ENCODE measurements around the gene SLX4IP. TPM values are rescaled to one million over a fixed set of nuclear protein-coding genes. Genes with fewer than 3 reads are reported as not detected.
"Not testable (repeated sequence)": the region's sequence is repeated elsewhere in the genome, so short reads cannot be mapped to it uniquely, and the experiment has no call there.

Gene SLX4IP
- total and polyA plus RNA-seq, 2 of the 13 experiments (the other 11 are each of a cell fraction or from before 2014, with no cell fraction given), result 3.6 to 7.3 TPM

GRCh38 chr20:10611357-10611756 is 176.3 kb downstream of the SLX4IP start (continued):
- TF ChIP-seq, protein P1, sequence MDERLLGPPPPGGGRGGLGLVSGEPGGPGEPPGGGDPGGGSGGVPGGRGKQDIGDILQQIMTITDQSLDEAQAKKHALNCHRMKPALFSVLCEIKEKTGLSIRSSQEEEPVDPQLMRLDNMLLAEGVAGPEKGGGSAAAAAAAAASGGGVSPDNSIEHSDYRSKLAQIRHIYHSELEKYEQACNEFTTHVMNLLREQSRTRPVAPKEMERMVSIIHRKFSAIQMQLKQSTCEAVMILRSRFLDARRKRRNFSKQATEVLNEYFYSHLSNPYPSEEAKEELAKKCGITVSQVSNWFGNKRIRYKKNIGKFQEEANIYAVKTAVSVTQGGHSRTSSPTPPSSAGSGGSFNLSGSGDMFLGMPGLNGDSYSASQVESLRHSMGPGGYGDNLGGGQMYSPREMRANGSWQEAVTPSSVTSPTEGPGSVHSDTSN (CRISPR knock-in tag; IDR thresholded peaks at IDR 0.05), result no peak
- TF ChIP-seq GFI1 (CRISPR knock-in tag; IDR thresholded peaks at IDR 0.05; ENCODE audit: borderline replicate concordance) (no peak), ZSCAN9 (CRISPR knock-in tag; IDR thresholded peaks at IDR 0.05; ENCODE audit: borderline replicate concordance) (no peak), ZNF598 (CRISPR knock-in tag; IDR thresholded peaks at IDR 0.05; ENCODE audit: borderline replicate concordance) (no peak), NFYC (CRISPR knock-in tag; IDR thresholded peaks at IDR 0.05) (no peak), TBL1XR1 (IDR thresholded peaks at IDR 0.05; ENCODE audit: borderline replicate concordance, low read length, partially characterized antibody) (no peak), ZEB1 (IDR thresholded peaks at IDR 0.05; ENCODE audit: insufficient replicate concordance, low read depth) (no peak), ZNF740 (CRISPR knock-in tag; IDR thresholded peaks at IDR 0.05) (no peak), MED13 (CRISPR knock-in tag; IDR thresholded peaks at IDR 0.05) (no peak), SMAD9 (CRISPR knock-in tag; IDR thresholded peaks at IDR 0.05) (no peak), GATA4 (IDR thresholded peaks at IDR 0.05; ENCODE audit: borderline replicate concordance, low read depth) (no peak), ZNF607 (CRISPR knock-in tag; IDR thresholded peaks at IDR 0.05; ENCODE audit: borderline replicate concordance) (no peak), THRA (CRISPR knock-in tag; IDR thresholded peaks at IDR 0.05; ENCODE audit: borderline replicate concordance) (0 out of 2 replicates have a peak, but pooled peaks have one; percentile 15), AHR (CRISPR knock-in tag; IDR thresholded peaks at IDR 0.05) (no peak), RAD21 (CRISPR knock-in tag; IDR thresholded peaks at IDR 0.05) (peak; percentile 57)
- TF ChIP-seq, protein P2, sequence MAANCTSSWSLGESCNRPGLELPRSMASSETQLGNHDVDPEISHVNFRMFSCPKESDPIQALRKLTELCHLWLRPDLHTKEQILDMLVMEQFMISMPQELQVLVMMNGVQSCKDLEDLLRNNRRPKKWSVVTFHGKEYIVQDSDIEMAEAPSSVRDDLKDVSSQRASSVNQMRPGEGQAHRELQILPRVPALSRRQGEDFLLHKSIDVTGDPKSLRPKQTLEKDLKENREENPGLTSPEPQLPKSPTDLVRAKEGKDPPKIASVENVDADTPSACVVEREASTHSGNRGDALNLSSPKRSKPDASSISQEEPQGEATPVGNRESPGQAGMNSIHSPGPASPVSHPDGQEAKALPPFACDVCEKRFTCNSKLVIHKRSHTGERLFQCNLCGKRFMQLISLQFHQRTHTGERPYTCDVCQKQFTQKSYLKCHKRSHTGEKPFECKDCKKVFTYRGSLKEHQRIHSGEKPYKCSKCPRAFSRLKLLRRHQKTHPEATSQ (CRISPR knock-in tag; IDR thresholded peaks at IDR 0.05; ENCODE audit: borderline replicate concordance), result no peak

GRCh38 chr20:10613426-10613825 is 178.3 kb downstream of the SLX4IP start:
- H4K20me1 ChIP-seq (ENCODE audit: insufficient read depth, low read length); DNase-seq (ENCODE audit: low spot score); H3K9me3 ChIP-seq (ENCODE audit: low read length); FAIRE-seq; ATAC-seq; H3K79me2 ChIP-seq (ENCODE audit: insufficient read depth, low read length); H2AFZ ChIP-seq (ENCODE audit: low read length); H3K27ac ChIP-seq (ENCODE audit: extremely low read length, insufficient read depth, low read length); H3K27me3 ChIP-seq (ENCODE audit: control insufficient read depth in 1 of 2, insufficient read depth in 2 of 2, low read length in 2 of 2); intact Hi-C loops (cut with micrococcal nuclease; ENCODE audit: unreplicated experiment); H3K4me3 ChIP-seq (replicated peaks in 1 of 3; ENCODE audit: insufficient read depth in 1 of 3, low read depth in 2 of 3, low read length in 3 of 3); POLR2A ChIA-PET; BruUV-seq (replicated peaks); H3K9ac ChIP-seq (ENCODE audit: insufficient read depth, low read depth, low read length); in situ Hi-C loops (cut with HindIII; ENCODE audit: extremely low pct_ligation_motif_present, low pct_unique_long_range_greater_than_20kb); CTCF ChIA-PET (ENCODE audit: low intra/inter-chr PET ratio, low total read pairs); H3K4me2 ChIP-seq (ENCODE audit: low read depth, low read length); H3K36me3 ChIP-seq (replicated peaks in 1 of 2; ENCODE audit: control insufficient read depth in 1 of 2, insufficient read depth in 2 of 2, low read length in 2 of 2): not testable (repeated sequence)
- H3K4me1 ChIP-seq (ENCODE audit: insufficient read depth, low read length), result peaks cover 22% of the 10 kb centered on the region
- WGBS (ENCODE audit: low lambda C conversion rate), result 96% methylated on average over 5 of the region's 5 CpGs
